ENCODE results near the gene C20orf202.

The C20orf202 gene

GRCh38 chr20:1191299-1191698 is 12.0 kb upstream of the C20orf202 start:
- no peak for TF ChIP-seq CTCF (conservative IDR thresholded peaks at IDR 0.05; ENCODE audit: control insufficient read depth, insufficient read depth, low read depth, low read length)
- DNase-seq (ENCODE audit: low read depth): no peak
- H3K4me3 ChIP-seq (ENCODE audit: control insufficient read depth, low read depth, low read length): no peak overlapping the region

GRCh38 chr20:1195226-1195625 is 8.0 kb upstream of the C20orf202 start:
- no peak for TF ChIP-seq CTCF (conservative IDR thresholded peaks at IDR 0.05; ENCODE audit: control insufficient read depth, insufficient read depth, low read depth, low read length)
- no peak for DNase-seq (ENCODE audit: low read depth)
- H3K4me3 ChIP-seq (ENCODE audit: control insufficient read depth, low read depth, low read length): no peak overlapping the region

- H3K4me3 ChIP-seq (ENCODE audit: control insufficient read depth, low read depth, low read length): no peak overlapping the region
- DNase-seq (ENCODE audit: low read depth): no peak
- TF ChIP-seq CTCF (conservative IDR thresholded peaks at IDR 0.05; ENCODE audit: control insufficient read depth, insufficient read depth, low read depth, low read length): no peak
Measured at GRCh38 chr20:1196634-1197033, 6.6 kb upstream of the C20orf202 start.

- no peak for DNase-seq (ENCODE audit: low read depth)
- TF ChIP-seq CTCF (conservative IDR thresholded peaks at IDR 0.05; ENCODE audit: control insufficient read depth, insufficient read depth, low read depth, low read length): no peak
- no peak overlapping the region for H3K4me3 ChIP-seq (ENCODE audit: control insufficient read depth, low read depth, low read length)
Measured at GRCh38 chr20:1197801-1198200, 5.5 kb upstream of the C20orf202 start.

GRCh38 chr20:1198751-1199150 is 4.5 kb upstream of the C20orf202 start:
- no peak for TF ChIP-seq CTCF (conservative IDR thresholded peaks at IDR 0.05; ENCODE audit: control insufficient read depth, insufficient read depth, low read depth, low read length)
- DNase-seq (ENCODE audit: low read depth): no peak
- H3K4me3 ChIP-seq (ENCODE audit: control insufficient read depth, low read depth, low read length): no peak overlapping the region

- DNase-seq (ENCODE audit: low read depth): no peak
- TF ChIP-seq CTCF (conservative IDR thresholded peaks at IDR 0.05; ENCODE audit: control insufficient read depth, insufficient read depth, low read depth, low read length): no peak
- no peak overlapping the region for H3K4me3 ChIP-seq (ENCODE audit: control insufficient read depth, low read depth, low read length)
Measured at GRCh38 chr20:1199212-1199873, 3.9 kb upstream of the C20orf202 start.

- H3K4me3 ChIP-seq (ENCODE audit: control insufficient read depth, low read depth, low read length): no peak overlapping the region
- DNase-seq (ENCODE audit: low read depth): no peak
- TF ChIP-seq CTCF (conservative IDR thresholded peaks at IDR 0.05; ENCODE audit: control insufficient read depth, insufficient read depth, low read depth, low read length): no peak
Measured at GRCh38 chr20:1199964-1200363, 3.3 kb upstream of the C20orf202 start.
